SK-N-SH (cell line): ENCODE results near the gene DISP2.

ENCODE experiments used
- ELF1 ChIP-seq: IDR thresholded peaks from 2 replicates; pipeline ENCODE4 v1.4.0; 2012
- JUND ChIP-seq: IDR thresholded peaks from 2 replicates; pipeline ENCODE4 v1.4.0; 2012
- PBX3 ChIP-seq: IDR thresholded peaks from 2 replicates; pipeline ENCODE4; 2012
- SIN3A ChIP-seq: IDR thresholded peaks from 2 replicates; pipeline ENCODE4 v1.6.1; 2012; ENCODE audit warnings: low read depth, mild to moderate bottlenecking, low read length, moderate library complexity, borderline replicate concordance
- SMC3 ChIP-seq: IDR thresholded peaks from 2 replicates; pipeline ENCODE4 v1.6.1; 2012; ENCODE audit warnings: low read depth, low read length, improper control_type of control experiment
- TEAD4 ChIP-seq: IDR thresholded peaks from 2 replicates; pipeline ENCODE4 v1.4.0; 2012; ENCODE audit warnings: mild to moderate bottlenecking, borderline replicate concordance; ENCODE audit not compliant: insufficient read depth
- TF ChIP-seq, protein P1 (sequence below): fragments of 200-600 bp; sonication (generic); IDR thresholded peaks from 2 replicates; pipeline ENCODE4 v1.6.1; 2017; ENCODE audit warnings: antibody characterized with exemption, mild to moderate bottlenecking, moderate library complexity
- TF ChIP-seq, protein P2 (sequence below): IDR thresholded peaks from 2 replicates; pipeline ENCODE4 v1.4.0; 2012; ENCODE audit warnings: low read depth

GRCh38 chr15:40397688-40398412, 39.8 kb downstream of the DISP2 start:
- TF ChIP-seq, protein P1, sequence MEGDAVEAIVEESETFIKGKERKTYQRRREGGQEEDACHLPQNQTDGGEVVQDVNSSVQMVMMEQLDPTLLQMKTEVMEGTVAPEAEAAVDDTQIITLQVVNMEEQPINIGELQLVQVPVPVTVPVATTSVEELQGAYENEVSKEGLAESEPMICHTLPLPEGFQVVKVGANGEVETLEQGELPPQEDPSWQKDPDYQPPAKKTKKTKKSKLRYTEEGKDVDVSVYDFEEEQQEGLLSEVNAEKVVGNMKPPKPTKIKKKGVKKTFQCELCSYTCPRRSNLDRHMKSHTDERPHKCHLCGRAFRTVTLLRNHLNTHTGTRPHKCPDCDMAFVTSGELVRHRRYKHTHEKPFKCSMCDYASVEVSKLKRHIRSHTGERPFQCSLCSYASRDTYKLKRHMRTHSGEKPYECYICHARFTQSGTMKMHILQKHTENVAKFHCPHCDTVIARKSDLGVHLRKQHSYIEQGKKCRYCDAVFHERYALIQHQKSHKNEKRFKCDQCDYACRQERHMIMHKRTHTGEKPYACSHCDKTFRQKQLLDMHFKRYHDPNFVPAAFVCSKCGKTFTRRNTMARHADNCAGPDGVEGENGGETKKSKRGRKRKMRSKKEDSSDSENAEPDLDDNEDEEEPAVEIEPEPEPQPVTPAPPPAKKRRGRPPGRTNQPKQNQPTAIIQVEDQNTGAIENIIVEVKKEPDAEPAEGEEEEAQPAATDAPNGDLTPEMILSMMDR: no peak
- TF ChIP-seq TEAD4 (no peak), SIN3A (no peak), SMC3 (no peak), PBX3 (no peak), ELF1 (no peak), JUND (no peak)
- TF ChIP-seq, protein P2, sequence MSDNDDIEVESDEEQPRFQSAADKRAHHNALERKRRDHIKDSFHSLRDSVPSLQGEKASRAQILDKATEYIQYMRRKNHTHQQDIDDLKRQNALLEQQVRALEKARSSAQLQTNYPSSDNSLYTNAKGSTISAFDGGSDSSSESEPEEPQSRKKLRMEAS: no peak
